Spinal cord (tissue), 10 donors: ENCODE measurements around the gene ACTL8. TPM values are rescaled to one million over a fixed set of nuclear protein-coding genes. Genes with fewer than 3 reads are reported as not detected.

Experiments used
- DNase-seq, 6 donors: peaks; one replicate each; pipeline versions ENCODE4 v3.0.0 to v3.0.0-alpha.2; 2013 to 2015; ENCODE audit warnings: low spot score in 6 of 6, low read depth in 4 of 6
- H3K27ac ChIP-seq: one replicate; pipeline ENCODE4 v1.5.1; 2013; ENCODE audit warnings: low read depth, low read length, control low read depth
- H3K27me3 ChIP-seq: one replicate; pipeline ENCODE4 v1.6.1; 2013; ENCODE audit warnings: low read length; ENCODE audit not compliant: control insufficient read depth, insufficient read depth
- H3K36me3 ChIP-seq: one replicate; pipeline ENCODE4 v1.6.1; 2013; ENCODE audit warnings: low read length; ENCODE audit not compliant: control insufficient read depth, insufficient read depth
- H3K4me1 ChIP-seq: one replicate; pipeline ENCODE4 v1.6.1; 2013; ENCODE audit warnings: low read length; ENCODE audit not compliant: control insufficient read depth, insufficient read depth
- H3K4me3 ChIP-seq: one replicate; pipeline ENCODE4 v1.5.1; 2013; ENCODE audit warnings: low read depth, low read length, control low read depth
- H3K9me3 ChIP-seq: one replicate; pipeline ENCODE4 v1.6.1; 2013; ENCODE audit warnings: low read length; ENCODE audit not compliant: control insufficient read depth, insufficient read depth
- WGBS: methylation state at CpG from one replicate; pipeline ENCODE4 v1.1.5; 2013; ENCODE audit warnings: missing lambda C conversion rate; ENCODE audit not compliant: insufficient coverage; 5-methylcytosine and 5-hydroxymethylcytosine counted together
- polyA plus RNA-seq, 2 donors: library from polyadenylated mRNA; unstranded; fragments of 120-200 nt; gene quantifications; one replicate each; pipeline ENCODE4 v1.2.1, GENCODE V29; 2013; ENCODE audit not compliant: insufficient read length in 2 of 2
- total RNA-seq, 2 donors: library from RNA; depleted of rRNA in 1 of 2; stranded (reverse); fragments of 120-200 nt in 1 of 2; fragments of >200 nt in 1 of 2; gene quantifications; one replicate each; pipeline versions ENCODE4 v1.2.3 to v1.2.4, GENCODE V29; 2013 to 2014
- donor health status: healthy.

Gene ACTL8
- total and polyA plus RNA-seq, 4 donors, result 0.23 TPM; not detected in 3

DNA sequence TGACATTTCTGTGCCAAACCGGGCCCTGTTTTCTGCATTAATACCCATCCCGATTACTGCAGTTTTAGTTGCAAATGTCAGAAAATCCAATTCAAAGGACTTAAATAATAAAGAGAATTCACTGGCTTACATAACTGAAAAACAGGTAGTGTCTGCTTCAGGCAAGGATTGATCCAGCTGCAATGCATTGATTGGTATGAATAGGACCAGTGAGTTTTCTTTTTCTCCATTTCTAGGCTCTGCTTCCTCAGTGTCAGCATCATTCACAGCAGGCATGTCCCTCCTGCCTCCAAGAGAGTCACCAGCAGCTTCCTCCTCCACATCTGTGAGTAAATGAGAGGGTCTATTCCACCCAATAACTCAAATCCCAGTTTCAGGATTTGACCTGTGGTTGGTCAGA, 33.7 kb upstream of the ACTL8 start:
- H3K27ac ChIP-seq, result no peak overlapping the region
- no CpG with 5 or more reads among the region's 2 CpGs for WGBS

DNA sequence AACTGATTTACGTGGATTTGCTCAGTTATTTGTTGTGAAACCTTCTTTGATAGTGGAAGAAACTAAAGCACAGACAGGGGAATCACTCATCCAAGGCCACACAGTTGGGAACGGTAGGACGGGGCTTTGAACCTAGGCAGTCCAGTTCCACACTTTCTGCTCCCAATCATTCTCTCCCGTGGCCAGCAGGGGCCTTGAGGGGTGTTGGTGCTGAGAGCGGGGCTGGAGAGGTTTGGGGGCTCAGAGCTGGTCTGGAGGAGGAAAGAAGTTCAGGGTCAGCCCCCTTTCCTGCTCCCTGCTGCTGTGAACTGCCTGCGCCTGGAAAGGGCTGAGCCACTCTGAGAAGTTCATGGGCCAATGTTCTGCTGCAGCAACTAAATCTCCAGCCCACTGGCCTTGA, 31.4 kb upstream of the ACTL8 start:
- Histone ChIP-seq H3K4me1 (no peaks in the 10 kb centered on the region), H3K4me3 (no peak overlapping the region), H3K27me3 (no peaks in the 10 kb centered on the region), H3K36me3 (no peaks in the 10 kb centered on the region), H3K27ac (no peak overlapping the region), H3K9me3 (no peaks in the 10 kb centered on the region)
- 54% methylated on average over 3 of the region's 6 CpGs for WGBS
- no peak for DNase-seq

More for the DNA sequence above, 33.7 kb upstream of the ACTL8 start:
- H3K4me3 ChIP-seq, result no peak overlapping the region
- H3K27me3 ChIP-seq, result no peaks in the 10 kb centered on the region
- no peak for DNase-seq
- peaks cover 12% of the 10 kb centered on the region for H3K4me1 ChIP-seq
- H3K9me3 ChIP-seq, result no peaks in the 10 kb centered on the region
- H3K36me3 ChIP-seq, result no peaks in the 10 kb centered on the region

DNA sequence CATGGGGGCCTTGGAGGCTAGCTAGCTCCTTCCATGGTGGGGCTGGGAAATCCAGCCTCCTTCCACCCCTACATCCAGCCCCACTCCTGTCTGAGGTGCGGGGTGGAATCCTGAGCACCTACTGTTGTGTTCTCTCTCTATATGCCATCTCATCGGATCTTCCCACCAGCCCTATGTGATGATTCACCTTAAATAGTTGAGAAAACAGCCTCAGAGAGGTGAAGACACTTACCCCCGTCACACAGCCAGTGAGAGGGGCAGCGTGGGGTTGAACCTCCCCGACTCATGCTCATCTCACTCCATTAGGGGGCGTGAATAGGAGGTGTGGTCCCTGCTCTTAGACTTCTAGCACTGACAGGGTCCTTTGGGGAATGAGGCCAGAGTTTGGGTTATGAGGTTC, 31.0 kb upstream of the ACTL8 start:
- H3K4me1 ChIP-seq, result no peaks in the 10 kb centered on the region
- H3K36me3 ChIP-seq, result no peaks in the 10 kb centered on the region
- no peak overlapping the region for H3K27ac ChIP-seq
- WGBS, result no CpG with 5 or more reads among the region's 6 CpGs
- no peaks in the 10 kb centered on the region for H3K27me3 ChIP-seq
- no peak overlapping the region for H3K4me3 ChIP-seq
- no peaks in the 10 kb centered on the region for H3K9me3 ChIP-seq
- no peak for DNase-seq

DNA sequence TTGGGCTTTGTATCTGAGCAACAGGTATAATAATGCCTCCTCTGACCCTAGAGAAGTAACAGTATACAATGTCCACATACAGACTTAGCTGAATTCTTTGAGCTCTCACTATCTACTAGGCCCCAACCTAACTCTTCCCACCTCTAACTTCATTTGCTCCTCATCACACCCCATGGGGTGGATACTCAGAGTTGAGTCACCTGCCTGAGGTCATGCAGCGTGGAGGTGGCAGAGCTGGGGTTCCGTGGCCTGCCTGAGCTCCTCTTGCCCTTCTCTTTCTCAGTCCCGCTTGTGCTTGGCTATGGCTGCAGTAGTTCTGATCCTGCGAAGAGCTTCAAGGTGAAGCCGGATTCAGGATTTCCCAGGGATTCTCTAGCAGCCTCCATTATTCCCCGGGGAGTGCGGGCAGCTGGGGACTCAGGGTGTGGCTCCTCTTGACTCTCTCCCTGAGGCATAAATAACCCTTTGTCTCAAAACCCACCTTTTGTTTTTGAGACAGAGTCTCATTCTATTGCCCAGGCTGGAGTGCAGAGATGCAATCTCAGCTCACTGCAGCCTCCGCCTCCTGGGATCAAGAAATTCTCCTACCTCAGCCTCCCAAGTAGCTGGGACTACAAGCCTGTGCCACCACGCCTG, 29.9 kb upstream of the ACTL8 start:
- no peaks in the 10 kb centered on the region for H3K27me3 ChIP-seq
- 79% methylated on average over 7 of the region's 9 CpGs for WGBS

DNA sequence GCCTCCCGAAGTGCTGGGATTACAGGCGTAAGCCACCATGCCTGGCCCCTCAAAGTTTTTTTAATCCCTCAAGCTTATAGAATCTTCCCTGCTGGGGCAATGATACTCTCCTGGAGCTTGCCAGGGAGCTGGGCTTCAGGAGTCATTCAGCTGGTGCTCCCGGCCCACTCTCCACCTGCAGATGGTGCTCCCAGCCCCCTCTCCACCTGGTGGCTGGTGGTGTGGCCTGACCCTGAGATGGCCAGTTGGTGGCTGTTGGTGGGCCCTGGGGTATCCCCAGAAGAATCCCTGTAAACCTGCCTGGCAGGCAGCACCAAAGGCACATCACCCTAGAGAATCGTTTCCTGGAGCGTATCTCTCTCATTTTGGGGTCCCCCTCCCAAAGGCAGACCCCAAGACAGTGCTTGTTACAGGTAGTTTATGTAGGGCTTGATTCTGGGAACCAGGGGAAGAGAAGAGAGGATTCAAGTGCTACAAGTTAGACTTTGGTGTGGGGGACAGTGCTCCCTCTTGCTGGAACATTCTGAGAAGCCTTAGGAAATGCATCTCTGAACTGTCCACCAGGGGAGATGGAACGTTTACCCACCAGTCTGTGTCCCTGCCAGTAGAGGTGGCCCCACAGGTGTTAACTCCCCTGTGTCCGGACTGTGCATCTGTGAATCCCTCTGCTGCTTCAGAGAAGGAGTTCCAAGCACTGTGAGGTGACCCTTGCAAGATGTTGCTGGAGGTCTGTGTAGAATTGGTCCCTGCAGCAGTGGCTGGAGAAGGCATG, 29.1 kb upstream of the ACTL8 start:
- no peaks in the 10 kb centered on the region for H3K4me1 ChIP-seq
- H3K9me3 ChIP-seq, result no peaks in the 10 kb centered on the region
- H3K27ac ChIP-seq, result no peak overlapping the region
- H3K27me3 ChIP-seq, result no peaks in the 10 kb centered on the region
- H3K4me3 ChIP-seq, result no peak overlapping the region
- H3K36me3 ChIP-seq, result no peaks in the 10 kb centered on the region
- no peak for DNase-seq
- WGBS, result 90% methylated on average over 5 of the region's 7 CpGs

More for the DNA sequence above, 29.9 kb upstream of the ACTL8 start:
- no peak for DNase-seq
- Histone ChIP-seq H3K4me1 (no peaks in the 10 kb centered on the region), H3K27ac (no peak overlapping the region), H3K4me3 (no peak overlapping the region), H3K9me3 (no peaks in the 10 kb centered on the region), H3K36me3 (no peaks in the 10 kb centered on the region)

DNA sequence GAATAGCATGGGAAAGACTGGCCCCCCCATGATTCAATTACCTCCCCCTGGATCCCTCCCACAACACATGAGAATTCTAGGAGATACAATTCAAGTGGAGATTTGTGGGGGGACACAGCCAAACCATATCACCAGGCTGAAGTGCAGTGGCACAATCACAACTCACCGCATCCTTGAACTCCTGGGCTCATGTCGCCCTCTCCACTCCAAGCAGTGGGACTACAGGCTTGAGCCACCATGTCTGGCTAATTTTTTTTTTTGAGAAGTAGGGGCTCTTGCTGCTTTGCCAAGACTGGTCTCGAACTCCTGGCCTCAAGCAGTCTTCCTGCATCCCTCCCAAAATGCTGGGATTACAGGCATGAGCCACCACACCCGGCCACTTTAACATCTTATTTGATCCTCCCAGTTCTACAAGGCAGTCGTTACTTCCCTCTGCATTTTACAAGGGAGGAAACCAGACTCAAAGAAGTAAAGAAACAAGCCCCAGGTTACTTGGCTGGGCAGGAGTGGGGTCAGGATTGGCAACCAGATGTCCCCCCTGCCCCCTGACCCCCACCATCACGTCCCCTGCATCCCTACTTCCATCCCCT, 26.9 kb upstream of the ACTL8 start:
- Histone ChIP-seq H3K36me3 (no peaks in the 10 kb centered on the region), H3K4me1 (no peaks in the 10 kb centered on the region)
- no CpG with 5 or more reads among the region's 6 CpGs for WGBS

DNA sequence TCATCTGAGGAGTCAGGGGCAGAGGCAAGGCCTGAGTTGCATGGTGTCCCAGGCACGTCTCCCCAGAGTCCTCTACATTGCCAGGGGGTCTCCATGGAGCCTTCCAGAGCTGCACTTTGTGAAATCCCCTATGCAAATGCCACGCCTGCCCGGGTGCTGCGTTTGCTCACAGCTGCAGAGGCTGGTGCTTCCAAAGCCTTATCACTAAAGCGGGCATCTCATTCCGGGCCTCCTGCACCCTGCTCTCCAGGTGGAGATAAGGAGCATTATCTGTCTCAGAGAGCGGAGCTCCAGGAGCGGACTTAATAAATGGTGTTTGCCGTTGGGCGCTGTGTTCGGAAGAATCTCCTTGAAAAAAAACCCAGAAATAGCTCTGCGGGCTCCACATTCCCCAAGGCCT, 25.9 kb upstream of the ACTL8 start:
- no peaks in the 10 kb centered on the region for H3K27me3 ChIP-seq
- no peaks in the 10 kb centered on the region for H3K36me3 ChIP-seq
- no peaks in the 10 kb centered on the region for H3K9me3 ChIP-seq
- WGBS, result 77% methylated on average over 10 of the region's 12 CpGs
- H3K27ac ChIP-seq, result no peak overlapping the region
- DNase-seq, result no peak
- H3K4me1 ChIP-seq, result peaks cover 8% of the 10 kb centered on the region
- H3K4me3 ChIP-seq, result no peak overlapping the region

More for the DNA sequence above, 26.9 kb upstream of the ACTL8 start:
- no peaks in the 10 kb centered on the region for H3K27me3 ChIP-seq
- no peak overlapping the region for H3K4me3 ChIP-seq
- H3K9me3 ChIP-seq, result no peaks in the 10 kb centered on the region
- no peak for DNase-seq
- H3K27ac ChIP-seq, result no peak overlapping the region

DNA sequence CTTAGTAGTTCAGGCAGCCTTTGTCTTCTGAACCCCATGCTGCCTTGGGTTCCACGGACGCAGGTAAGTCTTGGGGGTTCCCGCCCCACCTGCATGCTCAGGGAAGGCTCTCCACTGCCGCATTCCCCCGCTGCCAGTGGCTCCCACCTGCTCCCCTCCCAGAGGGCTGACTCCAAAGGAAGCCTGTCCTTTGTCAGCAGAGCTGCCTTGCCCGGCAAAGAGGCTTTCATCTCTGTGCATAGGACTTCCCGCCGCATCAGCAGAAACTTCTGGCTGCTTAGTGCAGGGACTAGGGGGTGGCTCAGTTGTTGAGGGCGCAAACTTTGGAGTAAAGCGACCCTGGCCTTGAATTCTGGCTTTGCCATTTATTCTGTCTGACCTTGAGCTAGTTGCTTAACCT, 25.2 kb upstream of the ACTL8 start:
- H3K27me3 ChIP-seq, result no peaks in the 10 kb centered on the region
- H3K27ac ChIP-seq, result no peak overlapping the region
- no peak for DNase-seq
- H3K4me1 ChIP-seq, result peaks cover 8% of the 10 kb centered on the region
- no peaks in the 10 kb centered on the region for H3K9me3 ChIP-seq
- WGBS, result 67% methylated on average over 8 of the region's 10 CpGs
- no peak overlapping the region for H3K4me3 ChIP-seq
- H3K36me3 ChIP-seq, result no peaks in the 10 kb centered on the region

DNA sequence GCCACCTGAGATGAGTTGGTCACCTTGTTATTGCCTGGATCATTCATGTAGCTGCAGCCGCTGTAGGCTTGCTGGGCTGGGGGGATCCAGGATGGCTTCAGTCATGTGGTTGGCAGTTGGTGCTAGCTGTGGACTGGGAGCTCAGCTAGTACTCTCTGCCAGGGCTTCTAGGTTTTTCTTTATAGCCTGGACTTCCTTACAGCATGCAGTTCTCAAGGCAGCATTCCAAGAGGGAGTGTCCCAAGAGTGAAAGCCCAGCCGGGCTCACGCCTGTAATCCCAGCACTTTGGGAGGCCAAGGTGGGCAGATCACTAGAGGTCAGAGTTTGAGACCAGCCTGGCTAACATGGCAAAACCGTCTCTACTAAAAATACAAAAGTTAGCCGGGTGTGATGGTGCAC, 23.7 kb upstream of the ACTL8 start:
- no peak overlapping the region for H3K27ac ChIP-seq
- H3K27me3 ChIP-seq, result no peaks in the 10 kb centered on the region
- no peaks in the 10 kb centered on the region for H3K9me3 ChIP-seq
- no peak overlapping the region for H3K4me3 ChIP-seq
- 79% methylated on average over 3 of the region's 5 CpGs for WGBS
- DNase-seq, result no peak
- peaks cover 16% of the 10 kb centered on the region for H3K4me1 ChIP-seq
- no peaks in the 10 kb centered on the region for H3K36me3 ChIP-seq

DNA sequence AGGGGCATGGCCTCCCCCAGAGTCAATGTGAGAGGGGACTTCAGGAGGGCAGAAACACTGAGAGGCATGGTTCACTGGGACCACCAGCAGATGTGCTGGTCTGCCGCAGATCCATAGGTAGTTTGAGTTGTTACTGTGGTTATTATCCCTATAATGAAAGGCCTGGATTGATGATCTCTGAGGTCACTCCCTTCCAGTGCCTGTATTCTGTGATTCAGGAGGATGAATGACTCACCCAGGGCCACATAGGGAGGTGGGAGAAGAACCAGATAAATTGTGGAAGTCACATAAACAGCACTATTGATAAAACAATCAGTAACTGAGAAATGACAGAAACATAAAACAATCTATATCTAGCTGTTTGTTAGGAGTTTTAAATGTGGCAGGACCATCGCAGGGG, 22.7 kb upstream of the ACTL8 start:
- 87% methylated on average over 2 of the region's 2 CpGs for WGBS
- no peak for DNase-seq
- no peaks in the 10 kb centered on the region for H3K9me3 ChIP-seq
- H3K27ac ChIP-seq, result no peak overlapping the region
- peaks cover 16% of the 10 kb centered on the region for H3K4me1 ChIP-seq
- no peak overlapping the region for H3K4me3 ChIP-seq
- H3K27me3 ChIP-seq, result no peaks in the 10 kb centered on the region
- H3K36me3 ChIP-seq, result no peaks in the 10 kb centered on the region
